Thyroid gland (tissue), 4 donors: Measurements from ENCODE around the gene KCNH1. TPM values are rescaled to one million over a fixed set of nuclear protein-coding genes. Genes with fewer than 3 reads are reported as not detected.

Experiments used
- DNase-seq, 2 donors: peaks; one replicate each; pipeline ENCODE4 v3.0.0-alpha.2; 2019
- H3K27ac ChIP-seq, 3 donors: fragments of 200-600 bp; sonication (generic); 1 replicate in 2 of 3; 2 replicates in 1 of 3; pipeline ENCODE4 v1.5.1; 2016 to 2019; ENCODE audit warnings: mild to moderate bottlenecking in 1 of 3, moderate library complexity in 1 of 3
- H3K27me3 ChIP-seq: fragments of 200-600 bp; sonication (generic); one replicate; pipeline ENCODE4 v1.5.1; 2019
- H3K36me3 ChIP-seq, 2 donors: fragments of 200-600 bp; sonication (generic); one replicate each; pipeline ENCODE4 v1.5.1; 2016 to 2019
- H3K4me1 ChIP-seq, 2 donors: fragments of 200-600 bp; sonication (generic); one replicate each; pipeline ENCODE4 v1.5.1; 2017 to 2019
- H3K4me3 ChIP-seq, 3 donors: fragments of 200-600 bp; sonication (generic); replicated peaks in 1 of 3; 1 replicate in 2 of 3; 2 replicates in 1 of 3; pipeline ENCODE4 v1.5.1; 2016; ENCODE audit warnings: mild to moderate bottlenecking in 1 of 3
- H3K9me3 ChIP-seq: fragments of 200-600 bp; sonication (generic); one replicate; pipeline ENCODE4 v1.5.1; 2017
- CTCF ChIP-seq, 6 experiments: fragments of 200-600 bp in 3 of 6; fragments of 450-650 bp in 3 of 6; sonication (generic) in 3 of 6; IDR thresholded peaks; one replicate each; pipeline ENCODE4 v1.5.1; 2016 to 2019; ENCODE audit warnings: antibody characterized with exemption in 6 of 6, mild to moderate bottlenecking in 2 of 6, inconsistent platforms in 1 of 6, moderate library complexity in 1 of 6
- POLR2A ChIP-seq, 2 donors: fragments of 450-650 bp; IDR thresholded peaks; one replicate each; pipeline ENCODE4 v1.6.1; 2017; ENCODE audit warnings: antibody characterized with exemption in 2 of 2, mild to moderate bottlenecking in 2 of 2, moderate library complexity in 1 of 2
- WGBS, 2 donors: methylation state at CpG; one replicate each; pipeline ENCODE4 v1.1.5; 2017; 5-methylcytosine and 5-hydroxymethylcytosine counted together
- intact Hi-C: fragments of 100-400 bp; cut with DNase I; formaldehyde crosslinking; loops from one replicate; pipeline ENCODE4 v1.15.1; 2023
- total RNA-seq, 4 donors: library from RNA; depleted of rRNA; stranded (reverse); fragments of >200 nt; gene quantifications; one replicate each; pipeline ENCODE4 v1.2.3, GENCODE V29; 2016

KCNH1 gene
- total RNA-seq, 4 donors from 2014 or later: 1.3 TPM; not detected in 2

DNA sequence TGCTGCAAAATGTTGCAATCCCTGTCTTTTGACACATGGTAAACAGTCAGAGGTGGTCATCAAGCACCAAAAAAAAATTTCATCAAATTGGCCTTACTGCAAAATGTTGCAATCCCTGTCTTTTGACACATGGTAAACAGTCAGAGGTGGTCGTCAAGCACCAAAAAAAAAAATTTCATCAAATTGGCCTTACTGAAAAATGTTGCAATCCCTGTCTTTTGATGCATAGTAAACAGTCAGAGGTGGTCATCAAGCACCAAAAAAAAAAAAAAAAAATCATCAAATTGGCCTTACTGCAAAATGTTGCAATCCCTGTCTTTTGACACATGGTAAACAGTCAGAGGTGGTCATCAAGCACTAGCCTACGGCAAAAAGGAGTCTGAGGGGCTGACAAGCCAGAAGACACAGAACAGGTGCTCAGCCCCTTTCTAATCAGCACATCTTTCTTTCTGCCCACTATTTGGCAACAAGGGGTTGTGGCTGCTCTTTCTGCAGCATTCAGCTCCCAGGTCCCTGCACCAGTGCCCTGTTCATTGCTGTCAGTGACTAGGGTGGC is 223.8 kb downstream of the KCNH1 start:
- TF ChIP-seq POLR2A (IDR thresholded peaks at IDR 0.05) (no peak), CTCF (IDR thresholded peaks at IDR 0.05) (no peak)
- Histone ChIP-seq H3K4me1 (no peaks in the 10 kb centered on the region), H3K36me3 (no peaks in the 10 kb centered on the region), H3K27me3 (no peaks in the 10 kb centered on the region), H3K4me3 (no peak overlapping the region), H3K27ac (no peak overlapping the region), H3K9me3 (no peaks in the 10 kb centered on the region)
- DNase-seq: no peak
- 68 to 82% methylated on average over 2 of the region's 2 CpGs for WGBS, 2 donors
- intact Hi-C loops: no loop called here

- H3K27ac ChIP-seq: no peak overlapping the region
- whole genome bisulfite sequencing, 2 donors: 69 to 82% methylated on average over 3 of the region's 3 CpGs
- H3K4me3 ChIP-seq: no peak overlapping the region
- intact Hi-C loops: no loop called here
- H3K4me1 ChIP-seq: no peaks in the 10 kb centered on the region
- no peak for DNase-seq
- H3K9me3 ChIP-seq: no peaks in the 10 kb centered on the region
- no peaks in the 10 kb centered on the region for H3K27me3 ChIP-seq
- TF ChIP-seq CTCF (IDR thresholded peaks at IDR 0.05) (no peak), POLR2A (IDR thresholded peaks at IDR 0.05) (no peak)
- H3K36me3 ChIP-seq: no peaks in the 10 kb centered on the region
Observed at GRCh38 chr1:210908791-210909190, 225.2 kb downstream of the KCNH1 start.

DNA sequence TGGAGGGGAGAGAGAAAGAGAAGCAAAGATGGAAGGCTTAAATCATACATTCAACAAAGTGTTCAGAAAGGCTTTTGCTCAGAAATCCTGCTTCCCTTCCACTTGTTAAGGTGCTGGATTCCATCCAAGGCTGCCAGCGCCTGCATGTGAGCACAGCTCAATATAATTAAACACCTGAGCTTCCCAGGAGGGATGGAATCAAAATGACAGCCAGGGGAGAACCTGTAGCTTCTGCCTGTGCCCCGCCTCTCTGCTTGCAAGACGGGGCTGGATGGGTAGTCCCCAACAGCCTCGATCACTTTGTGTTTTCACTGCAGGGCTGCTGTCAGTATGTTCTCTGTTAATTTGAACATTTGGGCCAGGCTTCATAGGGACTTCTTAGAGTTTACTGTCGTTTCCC is 225.7 kb downstream of the KCNH1 start:
- Histone ChIP-seq H3K36me3 (no peaks in the 10 kb centered on the region), H3K27ac (no peak overlapping the region), H3K4me3 (no peak overlapping the region), H3K9me3 (no peaks in the 10 kb centered on the region), H3K4me1 (no peaks in the 10 kb centered on the region), H3K27me3 (no peaks in the 10 kb centered on the region)
- 67 to 68% methylated on average over 5 of the region's 5 CpGs for WGBS, 2 donors
- no peak for TF ChIP-seq CTCF (IDR thresholded peaks at IDR 0.05)
- TF ChIP-seq POLR2A (IDR thresholded peaks at IDR 0.05): no peak
- intact Hi-C loops: no loop called here
- DNase-seq: no peak

DNA sequence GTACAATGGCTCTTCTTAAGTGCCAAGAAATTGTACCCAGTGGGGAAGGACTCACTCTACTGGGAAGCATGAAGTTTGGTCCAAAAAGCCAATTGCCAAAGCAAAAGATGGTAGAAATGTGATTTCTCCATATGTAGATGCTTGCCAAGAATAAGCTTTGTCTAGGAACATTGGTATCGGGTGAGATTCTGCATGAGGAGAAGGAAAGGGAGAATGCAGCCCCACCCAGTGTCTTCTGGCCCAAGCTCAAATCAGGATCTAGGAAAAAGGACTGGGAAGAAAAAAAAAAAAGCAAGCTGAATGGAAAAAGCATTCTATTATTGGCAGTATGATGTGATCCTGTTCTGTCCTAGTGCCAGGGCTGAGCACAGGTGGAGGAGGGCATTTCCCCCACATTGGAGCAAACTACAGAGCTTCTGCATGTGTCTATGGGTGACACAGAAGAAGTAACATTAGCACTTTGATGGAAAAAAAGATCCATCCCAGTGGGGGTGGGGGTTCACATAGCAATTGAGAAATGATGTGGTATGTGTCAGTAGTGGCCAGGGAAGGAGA is 226.6 kb downstream of the KCNH1 start:
- 79 to 81% methylated on average over 1 of the region's 1 CpG for WGBS, 2 donors
- Histone ChIP-seq H3K9me3 (no peaks in the 10 kb centered on the region), H3K27ac (no peak overlapping the region), H3K36me3 (no peaks in the 10 kb centered on the region), H3K4me3 (no peak overlapping the region), H3K27me3 (no peaks in the 10 kb centered on the region), H3K4me1 (no peaks in the 10 kb centered on the region)
- intact Hi-C loops: no loop called here
- DNase-seq: no peak
- TF ChIP-seq CTCF (IDR thresholded peaks at IDR 0.05) (no peak), POLR2A (IDR thresholded peaks at IDR 0.05) (no peak)

- H3K4me1 ChIP-seq: no peaks in the 10 kb centered on the region
- H3K27ac ChIP-seq: no peak overlapping the region
- TF ChIP-seq POLR2A (IDR thresholded peaks at IDR 0.05) (no peak), CTCF (IDR thresholded peaks at IDR 0.05) (no peak)
- no peaks in the 10 kb centered on the region for H3K27me3 ChIP-seq
- intact Hi-C loops: no loop called here
- H3K36me3 ChIP-seq: no peaks in the 10 kb centered on the region
- no peak overlapping the region for H3K4me3 ChIP-seq
- no peaks in the 10 kb centered on the region for H3K9me3 ChIP-seq
- no peak for DNase-seq
- 66 to 67% methylated on average over 7 of the region's 7 CpGs for WGBS, 2 donors
Observed at GRCh38 chr1:210905944-210906453, 227.9 kb downstream of the KCNH1 start.
